Prostate gland (tissue), 2 donors: Measurements from ENCODE around the gene AHNAK.

Experiments used
- POLR2A ChIP-seq: fragments of 450-650 bp; IDR thresholded peaks from one replicate; pipeline ENCODE4 v1.6.1; 2016; ENCODE audit warnings: antibody characterized with exemption, mild to moderate bottlenecking
- TF ChIP-seq, protein P1 (sequence below), 4 experiments: fragments of 200-600 bp in 2 of 4; fragments of 450-650 bp in 2 of 4; sonication (generic) in 2 of 4; IDR thresholded peaks; 1 replicate in 3 of 4; 2 replicates in 1 of 4; pipeline ENCODE4 v1.5.1; 2016 to 2019; ENCODE audit warnings: antibody characterized with exemption in 4 of 4, mild to moderate bottlenecking in 2 of 4, moderate library complexity in 2 of 4

DNA sequence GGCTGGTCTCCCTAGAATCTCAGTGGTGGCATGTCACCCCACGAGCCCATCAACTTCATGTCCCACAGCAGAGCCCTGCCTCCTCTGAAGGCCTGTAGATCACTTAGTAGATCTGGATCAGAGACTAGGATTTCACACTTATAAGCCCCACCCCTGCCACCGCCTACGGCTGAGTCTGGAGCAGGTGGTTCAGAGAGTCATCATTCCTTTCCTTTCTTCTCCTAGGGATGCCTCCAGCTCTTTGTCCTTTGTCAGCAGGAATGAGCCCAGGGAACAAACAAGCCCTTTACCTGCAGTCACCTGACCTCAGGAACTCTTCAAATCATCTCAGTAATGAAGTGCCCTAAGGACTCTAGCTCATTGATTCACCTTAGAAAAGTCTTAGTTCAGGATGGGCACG is 90.0 kb downstream of the AHNAK start:
- TF ChIP-seq, protein P1, sequence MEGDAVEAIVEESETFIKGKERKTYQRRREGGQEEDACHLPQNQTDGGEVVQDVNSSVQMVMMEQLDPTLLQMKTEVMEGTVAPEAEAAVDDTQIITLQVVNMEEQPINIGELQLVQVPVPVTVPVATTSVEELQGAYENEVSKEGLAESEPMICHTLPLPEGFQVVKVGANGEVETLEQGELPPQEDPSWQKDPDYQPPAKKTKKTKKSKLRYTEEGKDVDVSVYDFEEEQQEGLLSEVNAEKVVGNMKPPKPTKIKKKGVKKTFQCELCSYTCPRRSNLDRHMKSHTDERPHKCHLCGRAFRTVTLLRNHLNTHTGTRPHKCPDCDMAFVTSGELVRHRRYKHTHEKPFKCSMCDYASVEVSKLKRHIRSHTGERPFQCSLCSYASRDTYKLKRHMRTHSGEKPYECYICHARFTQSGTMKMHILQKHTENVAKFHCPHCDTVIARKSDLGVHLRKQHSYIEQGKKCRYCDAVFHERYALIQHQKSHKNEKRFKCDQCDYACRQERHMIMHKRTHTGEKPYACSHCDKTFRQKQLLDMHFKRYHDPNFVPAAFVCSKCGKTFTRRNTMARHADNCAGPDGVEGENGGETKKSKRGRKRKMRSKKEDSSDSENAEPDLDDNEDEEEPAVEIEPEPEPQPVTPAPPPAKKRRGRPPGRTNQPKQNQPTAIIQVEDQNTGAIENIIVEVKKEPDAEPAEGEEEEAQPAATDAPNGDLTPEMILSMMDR (IDR thresholded peaks at IDR 0.05) = no peak
- TF ChIP-seq POLR2A = no peak
